Ascending aorta (tissue), 2 donors: Measurements from ENCODE around the gene NCKAP5. TPM values are rescaled to one million over a fixed set of nuclear protein-coding genes. Genes with fewer than 3 reads are reported as not detected.

ENCODE experiments used
- DNase-seq, 2 donors: peaks; one replicate each; pipeline ENCODE4 v3.0.0-alpha.2; 2019; ENCODE audit warnings: low spot score in 2 of 2
- H3K27ac ChIP-seq, 2 donors: fragments of 200-600 bp; sonication (generic); one replicate each; pipeline ENCODE4 v1.5.1; 2016 to 2017; ENCODE audit warnings: mild to moderate bottlenecking in 1 of 2
- H3K27me3 ChIP-seq: fragments of 200-600 bp; sonication (generic); one replicate; pipeline ENCODE4 v1.5.1; 2017
- H3K36me3 ChIP-seq, 2 donors: fragments of 200-600 bp; sonication (generic); one replicate each; pipeline ENCODE4 v1.5.1; 2016
- H3K4me1 ChIP-seq, 2 donors: fragments of 200-600 bp; sonication (generic); one replicate each; pipeline ENCODE4 v1.5.1; 2016 to 2017; ENCODE audit warnings: mild to moderate bottlenecking in 1 of 2
- H3K4me3 ChIP-seq, 2 donors: fragments of 200-600 bp; sonication (generic); one replicate each; pipeline ENCODE4 v1.5.1; 2016 to 2017; ENCODE audit warnings: mild to moderate bottlenecking in 1 of 2
- H3K9me3 ChIP-seq, 2 donors: fragments of 200-600 bp; sonication (generic); one replicate each; pipeline ENCODE4 v1.5.1; 2016
- CTCF ChIP-seq, 3 experiments: fragments of 200-600 bp in 2 of 3; fragments of 450-650 bp in 1 of 3; sonication (generic) in 2 of 3; IDR thresholded peaks; one replicate each; pipeline ENCODE4 v1.5.1; 2016 to 2019; ENCODE audit warnings: antibody characterized with exemption in 3 of 3, mild to moderate bottlenecking in 1 of 3, moderate library complexity in 1 of 3
- intact Hi-C: fragments of 100-400 bp; cut with DNase I; formaldehyde crosslinking; loops from one replicate; pipeline ENCODE4 v1.15.1; 2023
- total RNA-seq: library from RNA; depleted of rRNA; stranded (reverse); fragments of >200 nt; gene quantifications from one replicate; pipeline ENCODE4 v1.1.0, GENCODE V29; 2016

Gene NCKAP5
- total RNA-seq, 1 donor from 2014 or later = 0.75 TPM

GRCh38 chr2:132651115-132652045 is 916.9 kb downstream of the NCKAP5 start:
- H3K36me3 ChIP-seq = no peaks in the 10 kb centered on the region
- DNase-seq = no peak
- H3K27me3 ChIP-seq = no peaks in the 10 kb centered on the region
- TF ChIP-seq CTCF (IDR thresholded peaks at IDR 0.05) = peak in 1 of 3 experiments; percentile 17
- H3K9me3 ChIP-seq = no peaks in the 10 kb centered on the region
- no peak overlapping the region for H3K4me3 ChIP-seq
- H3K4me1 ChIP-seq = no peaks in the 10 kb centered on the region
- intact Hi-C loops = no loop called here
- H3K27ac ChIP-seq = no peak overlapping the region

GRCh38 chr2:132646540-132647108 is 921.6 kb downstream of the NCKAP5 start:
- H3K27ac ChIP-seq = no peak overlapping the region
- intact Hi-C loops = no loop called here
- no peaks in the 10 kb centered on the region for H3K27me3 ChIP-seq
- no peaks in the 10 kb centered on the region for H3K9me3 ChIP-seq
- TF ChIP-seq CTCF (IDR thresholded peaks at IDR 0.05) = no peak
- no peaks in the 10 kb centered on the region for H3K4me1 ChIP-seq
- DNase-seq = no peak
- no peaks in the 10 kb centered on the region for H3K36me3 ChIP-seq
- H3K4me3 ChIP-seq = no peak overlapping the region

- Histone ChIP-seq H3K36me3 (no peaks in the 10 kb centered on the region), H3K27ac (no peak overlapping the region), H3K27me3 (no peaks in the 10 kb centered on the region), H3K4me1 (no peaks in the 10 kb centered on the region), H3K4me3 (no peak overlapping the region), H3K9me3 (no peaks in the 10 kb centered on the region)
- intact Hi-C loops = no loop called here
- no peak for TF ChIP-seq CTCF (IDR thresholded peaks at IDR 0.05)
- DNase-seq = no peak
Measured at GRCh38 chr2:132645722-132646539, 922.3 kb downstream of the NCKAP5 start.

GRCh38 chr2:132645176-132645575 is 923.1 kb downstream of the NCKAP5 start:
- TF ChIP-seq CTCF (IDR thresholded peaks at IDR 0.05) = no peak
- H3K4me1 ChIP-seq = no peaks in the 10 kb centered on the region
- no peaks in the 10 kb centered on the region for H3K9me3 ChIP-seq
- no peak for DNase-seq
- no peaks in the 10 kb centered on the region for H3K36me3 ChIP-seq
- no peak overlapping the region for H3K4me3 ChIP-seq
- H3K27me3 ChIP-seq = no peaks in the 10 kb centered on the region
- H3K27ac ChIP-seq = no peak overlapping the region
- intact Hi-C loops = no loop called here

GRCh38 chr2:132642415-132642814 is 925.8 kb downstream of the NCKAP5 start:
- intact Hi-C loops = no loop called here
- Histone ChIP-seq H3K27ac (no peak overlapping the region), H3K9me3 (no peaks in the 10 kb centered on the region), H3K4me1 (no peaks in the 10 kb centered on the region), H3K36me3 (no peaks in the 10 kb centered on the region), H3K27me3 (no peaks in the 10 kb centered on the region), H3K4me3 (no peak overlapping the region)
- no peak for TF ChIP-seq CTCF (IDR thresholded peaks at IDR 0.05)
- no peak for DNase-seq
